ENCODE measurements around the gene ATP6V1E1. TPM values are rescaled to one million over a fixed set of nuclear protein-coding genes. Genes with fewer than 3 reads are reported as not detected.
"Not testable (repeated sequence)": the region's sequence is repeated elsewhere in the genome, so short reads cannot be mapped to it uniquely, and the experiment has no call there.

Gene ATP6V1E1
- total RNA-seq = 100 to 1,000 TPM in 2 of 3 donors, 10 to 100 TPM in 1; 99.6 to 128 (median 110) TPM
- long read RNA-seq, donor 1, transcript ATP6V1E1-201 (9 exons, 1,402 nt) = major isoform, 33 of 56 reads
- long read RNA-seq, donor 1, partial matches to known transcripts = 22 of 56 reads
- long read RNA-seq, donor 1, other reads (novel, unspliced or antisense) = 1 of 56 reads
- long read RNA-seq, donor 2, transcript ATP6V1E1-201 (9 exons, 1,402 nt) = major isoform, 50 of 51 reads
- long read RNA-seq, donor 2, partial matches to known transcripts = 1 of 51 reads
- long read RNA-seq, donor 2, other reads (novel, unspliced or antisense) = 0 of 51 reads

- Histone ChIP-seq H3K4me3 (peak within 1 kb of the TSS; percentile 97), H3K36me3 (ENCODE audit: low read depth) (no peaks in the 10 kb centered on the region), H3K9me3 (no peaks in the 10 kb centered on the region), H3K4me1 (ENCODE audit: low read depth) (peaks cover 12% of the 10 kb centered on the region)
- intact Hi-C loops (cut with DNase I, micrococcal nuclease) = no loop called here
- ATAC-seq (peak; percentile 99), DNase-seq (peak; percentile 97 to 99 (median 99))
- no peak for TF ChIP-seq CTCF (IDR thresholded peaks at IDR 0.05)
Observed at GRCh38 chr22:17628406-17629172, at the start of gene ATP6V1E1. TSS of gene ATP6V1E1 (minus strand) at chr22:17628749. CDS start at chr22:17628635, 114 bp downstream.

- H3K36me3 ChIP-seq (ENCODE audit: low read depth) = no peaks in the 10 kb centered on the region
- H3K4me3 ChIP-seq = no peak overlapping the region
- ATAC-seq (no peak), DNase-seq (no peak)
- TF ChIP-seq CTCF (IDR thresholded peaks at IDR 0.05) = no peak
- intact Hi-C loops (cut with DNase I, micrococcal nuclease) = no loop called here
- H3K4me1 ChIP-seq (ENCODE audit: low read depth) = peaks cover 8% of the 10 kb centered on the region
- no peaks in the 10 kb centered on the region for H3K9me3 ChIP-seq
Observed at GRCh38 chr22:17675584-17675983, 47.0 kb upstream of the ATP6V1E1 start.

GRCh38 chr22:17674152-17674551 lies 45.6 kb upstream of the ATP6V1E1 start:
- DNase-seq (no peak), ATAC-seq (no peak)
- intact Hi-C loops (cut with DNase I, micrococcal nuclease) = no loop called here
- Histone ChIP-seq H3K36me3 (ENCODE audit: low read depth) (no peaks in the 10 kb centered on the region), H3K9me3 (no peaks in the 10 kb centered on the region), H3K4me3 (no peak overlapping the region), H3K4me1 (ENCODE audit: low read depth) (peaks cover 8% of the 10 kb centered on the region)
- TF ChIP-seq CTCF (IDR thresholded peaks at IDR 0.05) = no peak

GRCh38 chr22:17672417-17672991 lies 44.0 kb upstream of the ATP6V1E1 start:
- peak; percentile 30 for ATAC-seq
- H3K4me1 ChIP-seq (ENCODE audit: low read depth) = peaks cover 8% of the 10 kb centered on the region
- TF ChIP-seq CTCF (IDR thresholded peaks at IDR 0.05) = no peak
- H3K36me3 ChIP-seq (ENCODE audit: low read depth) = no peaks in the 10 kb centered on the region
- no peak overlapping the region for H3K4me3 ChIP-seq
- no peak for DNase-seq
- intact Hi-C loops (cut with DNase I, micrococcal nuclease) = no loop called here
- H3K9me3 ChIP-seq = no peaks in the 10 kb centered on the region

DNA sequence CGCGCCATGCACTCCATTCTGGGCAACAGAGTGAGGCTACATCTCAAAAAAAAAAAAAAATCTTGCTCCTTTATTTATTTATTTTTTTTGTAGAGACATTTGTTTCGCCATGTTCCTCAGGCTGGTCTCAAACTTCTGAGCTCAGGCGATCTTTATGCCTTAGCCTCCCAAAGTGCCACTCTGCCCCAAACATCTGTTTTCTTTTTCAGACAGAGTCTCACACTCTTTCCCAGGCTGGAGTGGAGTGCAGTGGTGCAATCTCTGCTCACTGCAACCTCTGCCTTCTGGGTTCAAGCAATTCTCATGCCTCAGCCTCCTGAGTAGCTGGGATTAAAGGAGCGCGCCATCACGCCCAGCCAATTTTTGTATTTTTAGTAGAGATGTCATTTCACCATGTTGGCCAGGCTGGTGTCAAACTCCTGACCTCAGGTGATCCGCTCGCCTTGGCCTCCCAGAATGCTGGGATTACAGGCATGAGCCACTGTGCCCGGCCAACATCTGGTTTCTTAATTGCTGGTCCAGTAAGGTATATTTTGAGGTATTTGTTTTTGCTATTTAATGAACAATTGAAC lies 43.1 kb upstream of the ATP6V1E1 start:
- H3K9me3 ChIP-seq; H3K4me1 ChIP-seq (ENCODE audit: low read depth); H3K36me3 ChIP-seq (ENCODE audit: low read depth); ATAC-seq; H3K4me3 ChIP-seq; DNase-seq; intact Hi-C loops (cut with DNase I, micrococcal nuclease): not testable (repeated sequence)

Measured in mucosa of descending colon (tissue), 3 donors.